Sigmoid colon (tissue), 4 donors: ENCODE data around the gene FBXW8.

Experiments
- CTCF ChIP-seq, 4 experiments: fragments of 450-650 bp in 3 of 4; fragments of 200-600 bp in 1 of 4; IDR thresholded peaks; one replicate each; pipeline ENCODE4 v1.5.1; 2016 to 2019; ENCODE audit warnings: antibody characterized with exemption in 4 of 4, mild to moderate bottlenecking in 3 of 4, moderate library complexity in 2 of 4
- EP300 ChIP-seq, 4 donors: sonication (generic); formaldehyde crosslinking; IDR thresholded peaks; one replicate each; pipeline ENCODE4 v1.6.1; 2017; ENCODE audit warnings: antibody characterized with exemption in 4 of 4
- POLR2A ChIP-seq, 2 donors: fragments of 450-650 bp; IDR thresholded peaks; one replicate each; pipeline ENCODE4 v1.6.1; 2016; ENCODE audit warnings: antibody characterized with exemption in 2 of 2, mild to moderate bottlenecking in 2 of 2, moderate library complexity in 2 of 2
- POLR2AphosphoS5 ChIP-seq, 4 donors: sonication (generic); formaldehyde crosslinking; IDR thresholded peaks; one replicate each; pipeline ENCODE4 v1.6.1; 2017; ENCODE audit warnings: antibody characterized with exemption in 4 of 4

- TF ChIP-seq CTCF (IDR thresholded peaks at IDR 0.05) (no peak), POLR2AphosphoS5 (IDR thresholded peaks at IDR 0.05) (no peak), POLR2A (IDR thresholded peaks at IDR 0.05) (no peak), EP300 (IDR thresholded peaks at IDR 0.05) (no peak)
These were observed 103.7 kb downstream of the FBXW8 start for GRCh38 chr12:117014342-117014887.
